AG04449 (cell line): ENCODE data around the gene PLXNC1.
A peak's percentile ranks its signal among the peaks of the same experiment; 100 is the strongest.

ENCODE experiments used
- CTCF ChIA-PET: fragments of 350-600 bp; formaldehyde crosslinking; extraction: SDS; loops from one replicate; lab custom pipeline; 2021; ENCODE audit warnings: antibody characterized with exemption; lab: Yijun Ruan, JAX
- POLR2A ChIA-PET: fragments of 400-600, 350-600 bp; formaldehyde crosslinking; extraction: SDS; loops from one replicate; lab custom pipeline; 2020; ENCODE audit warnings: antibody characterized with exemption, inconsistent platforms; lab: Yijun Ruan, JAX
- DNase-seq: peaks from one replicate; pipeline ENCODE4 v3.0.0-alpha.2; 2010; ENCODE audit warnings: low read depth, low spot score
- H3K4me3 ChIP-seq: 2 replicates; pipeline ENCODE4 v1.5.1; 2011; ENCODE audit warnings: low read depth, mild to moderate bottlenecking, control low read depth, low read length
- CTCF ChIP-seq: IDR thresholded peaks from one replicate; pipeline ENCODE4 v1.5.1; 2011; ENCODE audit warnings: mild to moderate bottlenecking, moderate library complexity, low read length, control low read depth, inconsistent platforms; ENCODE audit not compliant: insufficient read depth; ENCODE audit errors: missing control alignments

The PLXNC1 gene

GRCh38 chr12:94144781-94145180 is 3.6 kb upstream of the PLXNC1 start:
- TF ChIP-seq CTCF: no peak
- CTCF ChIA-PET: interaction anchor here (0.5 to 9.1 kb wide), 12 partner anchors 9 to 390 kb away, joined by 3 to 74 read pairs (median 4); no protein-coding TSS in a partner anchor
- POLR2A ChIA-PET: no interaction called here
- no peak overlapping the region for H3K4me3 ChIP-seq
- DNase-seq: no peak

GRCh38 chr12:94145191-94145983 is 3.0 kb upstream of the PLXNC1 start:
- CTCF ChIA-PET: interaction anchor here (0.8 to 9.1 kb wide), 15 partner anchors 8 to 389 kb away, joined by 3 to 74 read pairs (median 5); no protein-coding TSS in a partner anchor
- no peak for DNase-seq
- H3K4me3 ChIP-seq: no peak overlapping the region
- TF ChIP-seq CTCF: peak; percentile 31
- POLR2A ChIA-PET: no interaction called here

- CTCF ChIA-PET: interaction anchor here (0.9 to 9.1 kb wide), 9 partner anchors 9 to 388 kb away, joined by 3 to 74 read pairs (median 5); no protein-coding TSS in a partner anchor
- POLR2A ChIA-PET: no interaction called here
- no peak for TF ChIP-seq CTCF
- no peak for DNase-seq
- no peak overlapping the region for H3K4me3 ChIP-seq
Observed at GRCh38 chr12:94146166-94146936, 2.0 kb upstream of the PLXNC1 start.

GRCh38 chr12:94147387-94147990 is 888 bp upstream of the PLXNC1 start:
- DNase-seq: no peak
- ChIA-PET POLR2A (no interaction called here), CTCF (interaction anchor here (4.7 to 9.1 kb wide), 3 partner anchors 286 to 387 kb away, joined by 30 to 74 read pairs (median 60); no protein-coding TSS in a partner anchor)
- TF ChIP-seq CTCF: no peak
- peak overlapping the region; percentile 56 for H3K4me3 ChIP-seq

GRCh38 chr12:94148739-94149118 is 352 bp downstream of the PLXNC1 start:
- DNase-seq: no peak
- peak overlapping the region; percentile 56 for H3K4me3 ChIP-seq
- ChIA-PET POLR2A (no interaction called here), CTCF (interaction anchor here (1.2 kb wide), 1 partner anchor 1186 kb away, joined by 3 read pairs; no protein-coding TSS in a partner anchor)
- TF ChIP-seq CTCF: no peak
